ENCODE data around the gene CLSTN2. TPM values are rescaled to one million over a fixed set of nuclear protein-coding genes. Genes with fewer than 3 reads are reported as not detected.

The CLSTN2 gene
- total RNA-seq, 1 donor from 2014 or later: 11.8 TPM

GRCh38 chr3:140595295-140595694 is 660.3 kb downstream of the CLSTN2 start:
- DNase-seq (ENCODE audit: low spot score in 2 of 2): no peak
- no peak for FAIRE-seq

GRCh38 chr3:140597364-140597763 is 662.4 kb downstream of the CLSTN2 start:
- FAIRE-seq (no peak), DNase-seq (ENCODE audit: low spot score in 2 of 2) (no peak)

- DNase-seq (ENCODE audit: low spot score in 2 of 2) (no peak), FAIRE-seq (no peak)
Observed at GRCh38 chr3:140597792-140598191, 662.8 kb downstream of the CLSTN2 start.

- DNase-seq (ENCODE audit: low spot score in 2 of 2) (no peak), FAIRE-seq (no peak)
Observed at GRCh38 chr3:140599009-140599408, 664.0 kb downstream of the CLSTN2 start.

GRCh38 chr3:140599496-140599895 is 664.5 kb downstream of the CLSTN2 start:
- FAIRE-seq: no peak
- DNase-seq (ENCODE audit: low spot score in 2 of 2): no peak

GRCh38 chr3:140601881-140602280 is 666.9 kb downstream of the CLSTN2 start:
- DNase-seq (ENCODE audit: low spot score in 2 of 2) (no peak), FAIRE-seq (no peak)

GRCh38 chr3:140602781-140603180 is 667.8 kb downstream of the CLSTN2 start:
- DNase-seq (ENCODE audit: low spot score in 2 of 2) (no peak), FAIRE-seq (no peak)

- no peak for FAIRE-seq
- DNase-seq (ENCODE audit: low spot score in 2 of 2): no peak
Observed at GRCh38 chr3:140603766-140604165, 668.8 kb downstream of the CLSTN2 start.

GRCh38 chr3:140610544-140610943 is 675.6 kb downstream of the CLSTN2 start:
- no peak for FAIRE-seq
- no peak for DNase-seq (ENCODE audit: low spot score in 2 of 2)

- FAIRE-seq (no peak), DNase-seq (ENCODE audit: low spot score in 2 of 2) (no peak)
Observed at GRCh38 chr3:140614001-140614400, 679.0 kb downstream of the CLSTN2 start.

GRCh38 chr3:140617135-140617534 is 682.1 kb downstream of the CLSTN2 start:
- DNase-seq (ENCODE audit: low spot score in 2 of 2) (no peak), FAIRE-seq (no peak)

GRCh38 chr3:140626856-140627255 is 691.9 kb downstream of the CLSTN2 start:
- FAIRE-seq (no peak), DNase-seq (ENCODE audit: low spot score in 2 of 2) (no peak)

Small RNAs within 50 kb of the gene (small RNA-seq; reads per million reads assigned to genes)
- gene AC048346.1: not detected
